PC-9 (cell line): ENCODE measurements around the gene MIDN. TPM values are rescaled to one million over a fixed set of nuclear protein-coding genes. Genes with fewer than 3 reads are reported as not detected.

Experiments used
- BruUV-seq: library from RNA; stranded (reverse); fragments of 400-500 nt; replicated peaks from 2 replicates; lab custom pipeline; 2021; lab: Mats Ljungman, UMichigan
- CTCF ChIA-PET: fragments of 300-600 bp; sonication (Branson Sonifier 250); formaldehyde crosslinking; loops from one replicate; lab custom pipeline; 2022; ENCODE audit warnings: antibody characterized with exemption; lab: Charles Lee
- POLR2A ChIA-PET: fragments of 300-600 bp; sonication (Branson Sonifier 250); formaldehyde crosslinking; loops from one replicate; lab custom pipeline; 2022; ENCODE audit warnings: antibody characterized with exemption; ENCODE audit not compliant: unreplicated experiment; lab: Charles Lee
- DNase-seq, 2 experiments: peaks; one replicate each; pipeline versions ENCODE4 v3.0.0 to v3.0.0-alpha.2; 2015 to 2022; ENCODE audit warnings: mixed read lengths in 1 of 2
- H2AFZ ChIP-seq: fragments of 200-600 bp; sonication (generic); 2 replicates; pipeline ENCODE4 v1.8.1; 2017; ENCODE audit warnings: antibody characterized with exemption
- H3F3A ChIP-seq: fragments of 200-600 bp; sonication (generic); 2 replicates; pipeline ENCODE4 v1.8.1; 2017; ENCODE audit warnings: antibody characterized with exemption, mild to moderate bottlenecking, low read depth; ENCODE audit not compliant: insufficient read depth
- H3K27ac ChIP-seq: fragments of 200-600 bp; sonication (generic); 2 replicates; pipeline ENCODE4 v1.6.1; 2016; ENCODE audit warnings: mixed run types
- H3K27me3 ChIP-seq: fragments of 200-600 bp; sonication (generic); 2 replicates; pipeline ENCODE4 v1.6.1; 2016; ENCODE audit warnings: low read depth, mixed run types; ENCODE audit not compliant: insufficient read depth
- H3K36me3 ChIP-seq: fragments of 200-600 bp; sonication (generic); 2 replicates; pipeline ENCODE4 v1.6.1; 2016; ENCODE audit warnings: low read depth, mixed run types
- H3K4me1 ChIP-seq: fragments of 200-600 bp; sonication (generic); replicated peaks from 2 replicates; pipeline ENCODE4 v1.6.1; 2016; ENCODE audit warnings: mixed run types; ENCODE audit not compliant: insufficient read depth
- H3K4me2 ChIP-seq: fragments of 200-600 bp; sonication (generic); 2 replicates; pipeline ENCODE4 v1.6.1; 2017; ENCODE audit warnings: mixed run types
- H3K4me3 ChIP-seq: fragments of 200-600 bp; sonication (generic); 2 replicates; pipeline ENCODE4 v1.6.1; 2016; ENCODE audit warnings: mixed run types
- H3K79me2 ChIP-seq: fragments of 200-600 bp; sonication (generic); 2 replicates; pipeline ENCODE4 v1.6.1; 2017; ENCODE audit warnings: low read depth, mixed run types
- H3K9me2 ChIP-seq: fragments of 200-600 bp; sonication (generic); 2 replicates; pipeline ENCODE4 v1.8.1; 2017; ENCODE audit warnings: mild to moderate bottlenecking; ENCODE audit not compliant: insufficient read depth
- H3K9me3 ChIP-seq: fragments of 200-600 bp; sonication (generic); 2 replicates; pipeline ENCODE4 v1.8.1; 2016; ENCODE audit warnings: low read depth; ENCODE audit not compliant: insufficient read depth
- H4K20me1 ChIP-seq: fragments of 200-600 bp; sonication (generic); 2 replicates; pipeline ENCODE4 v1.8.1; 2017; ENCODE audit not compliant: insufficient read depth
- CTCF ChIP-seq: fragments of 200-600 bp; sonication (generic); conservative IDR thresholded peaks from 2 replicates; pipeline ENCODE4 v1.6.1; 2017; ENCODE audit warnings: mixed run types, antibody characterized with exemption, mild to moderate bottlenecking, moderate library complexity
- EZH2 ChIP-seq: fragments of 200-600 bp; sonication (generic); IDR thresholded peaks from 2 replicates; pipeline ENCODE4 v1.8.0; 2017; ENCODE audit warnings: antibody characterized with exemption, low read depth
- intact Hi-C: fragments of 100-400 bp; cut with micrococcal nuclease; formaldehyde crosslinking; loops from one replicate; pipeline ENCODE4 v1.10.0; 2022; ENCODE audit not compliant: unreplicated experiment
- total RNA-seq: library from RNA; stranded (reverse); gene quantifications from 2 replicates; pipeline ENCODE4 v1.2.3, GENCODE V29; 2021

Gene MIDN
- total RNA-seq, 1 experiment from 2014 or later: 61.4 TPM

- 0 out of 2 replicates have a peak, but pooled peaks cover 19% of the 10 kb centered on the region for H3K27me3 ChIP-seq
- POLR2A ChIA-PET: no interaction called here
Measured at GRCh38 chr19:1286487-1287353, 38.3 kb downstream of the MIDN start.

GRCh38 chr19:1287354-1288225, 39.2 kb downstream of the MIDN start:
- H3F3A ChIP-seq: peaks cover 5% of the 10 kb centered on the region; the same call in 1 of the 2 replicates
- H3K4me2 ChIP-seq: no peak overlapping the region
- H3K79me2 ChIP-seq: no peaks in the 10 kb centered on the region
- no peak overlapping the region for H2AFZ ChIP-seq
- TF ChIP-seq CTCF: no peak
- TF ChIP-seq EZH2: no peak
- H3K27ac ChIP-seq: no peak overlapping the region
- CTCF ChIA-PET: no interaction called here
- no peaks in the 10 kb centered on the region for H3K4me1 ChIP-seq
- no peak for DNase-seq
- no peaks in the 10 kb centered on the region for H3K9me2 ChIP-seq
- intact Hi-C loops: no loop called here
- POLR2A ChIA-PET: no interaction called here
- peaks cover 27% of the 10 kb centered on the region; the same call in 1 of the 2 replicates for H3K27me3 ChIP-seq
- BruUV-seq: no TSS peak
- no peak overlapping the region for H3K4me3 ChIP-seq
- no peaks in the 10 kb centered on the region for H3K9me3 ChIP-seq
- H4K20me1 ChIP-seq: no peaks in the 10 kb centered on the region
- H3K36me3 ChIP-seq: no peaks in the 10 kb centered on the region

More at GRCh38 chr19:1286487-1287353, 38.3 kb downstream of the MIDN start:
- Histone ChIP-seq H4K20me1 (no peaks in the 10 kb centered on the region), H3K4me1 (no peaks in the 10 kb centered on the region), H3K36me3 (no peaks in the 10 kb centered on the region), H3K9me3 (no peaks in the 10 kb centered on the region), H2AFZ (no peak overlapping the region), H3F3A (peaks cover 5% of the 10 kb centered on the region; the same call in 1 of the 2 replicates), H3K4me2 (no peak overlapping the region), H3K4me3 (no peak overlapping the region), H3K79me2 (no peaks in the 10 kb centered on the region), H3K9me2 (no peaks in the 10 kb centered on the region), H3K27ac (no peak overlapping the region)
- CTCF ChIA-PET: no interaction called here
- intact Hi-C loops: no loop called here
- DNase-seq: no peak
- BruUV-seq: no TSS peak
- no peak for TF ChIP-seq CTCF
- no peak for TF ChIP-seq EZH2

GRCh38 chr19:1288226-1288612, 39.8 kb downstream of the MIDN start:
- peaks cover 27% of the 10 kb centered on the region; the same call in 1 of the 2 replicates for H3K27me3 ChIP-seq
- POLR2A ChIA-PET: no interaction called here
- no TSS peak for BruUV-seq
- H3K4me2 ChIP-seq: no peak overlapping the region
- no peak overlapping the region for H3K27ac ChIP-seq
- H3K4me3 ChIP-seq: no peak overlapping the region
- no peaks in the 10 kb centered on the region for H3K9me2 ChIP-seq
- H2AFZ ChIP-seq: no peak overlapping the region
- CTCF ChIA-PET: no interaction called here
- H3K79me2 ChIP-seq: no peaks in the 10 kb centered on the region
- no peaks in the 10 kb centered on the region for H3K9me3 ChIP-seq
- peaks cover 5% of the 10 kb centered on the region; the same call in 1 of the 2 replicates for H3F3A ChIP-seq
- DNase-seq: no peak
- H3K4me1 ChIP-seq: no peaks in the 10 kb centered on the region
- intact Hi-C loops: no loop called here
- no peaks in the 10 kb centered on the region for H4K20me1 ChIP-seq
- TF ChIP-seq EZH2 (no peak), CTCF (no peak)
- H3K36me3 ChIP-seq: no peaks in the 10 kb centered on the region
